ENCODE data around the gene HRAS. TPM values are rescaled to one million over a fixed set of nuclear protein-coding genes. Genes with fewer than 3 reads are reported as not detected.

The HRAS gene
- total RNA-seq, result 123 and 134 TPM in 2 replicates

DNA sequence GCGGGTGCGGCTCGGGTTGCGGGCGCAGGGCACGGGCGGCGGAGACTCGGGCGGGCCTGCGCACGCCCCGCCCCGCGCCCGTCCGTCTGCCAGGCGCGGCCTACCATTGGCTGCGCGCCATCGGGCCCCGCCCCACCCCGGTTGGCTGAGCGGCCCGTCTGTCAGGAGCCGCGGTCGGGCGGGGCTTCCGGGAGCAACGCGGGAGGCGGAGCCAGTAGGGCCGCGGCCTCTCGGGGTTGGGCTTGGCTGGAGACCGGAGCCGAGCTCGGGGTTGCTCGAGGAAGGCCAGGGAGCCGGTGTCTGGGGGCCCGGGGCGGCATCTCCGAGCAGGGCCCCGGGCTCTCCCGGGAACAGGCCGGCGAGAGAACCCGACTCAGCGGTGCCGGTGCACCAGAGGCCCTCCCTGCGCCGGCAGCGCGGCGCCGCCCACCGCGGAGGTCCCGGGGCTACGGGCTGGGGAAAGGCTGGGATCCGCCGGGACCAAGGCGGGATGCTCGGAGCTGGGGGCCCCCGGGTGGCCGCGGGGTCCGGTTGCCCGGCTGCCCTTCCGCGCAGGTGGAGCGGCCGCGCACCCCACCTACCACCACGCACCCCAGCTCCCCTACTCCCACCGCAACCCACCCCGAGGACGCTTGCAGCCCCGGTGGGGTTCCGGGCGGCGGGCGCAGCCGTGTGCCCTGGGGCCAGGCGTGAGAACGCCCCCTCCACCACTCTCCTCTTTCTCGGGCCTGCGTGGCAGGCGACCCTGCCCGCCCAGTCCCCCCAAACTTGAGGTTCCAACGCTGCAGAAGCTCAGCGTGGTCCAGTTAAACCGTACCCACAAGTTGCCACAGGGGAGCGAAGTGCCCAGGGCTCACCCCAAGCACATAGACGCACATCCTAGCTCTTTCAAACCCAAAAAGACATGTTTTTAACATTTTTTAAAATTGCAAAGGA, at the start of gene HRAS:
TSS of gene HRAS (minus strand) at position 58 of the 936 bp plus-strand sequence.

DNA sequence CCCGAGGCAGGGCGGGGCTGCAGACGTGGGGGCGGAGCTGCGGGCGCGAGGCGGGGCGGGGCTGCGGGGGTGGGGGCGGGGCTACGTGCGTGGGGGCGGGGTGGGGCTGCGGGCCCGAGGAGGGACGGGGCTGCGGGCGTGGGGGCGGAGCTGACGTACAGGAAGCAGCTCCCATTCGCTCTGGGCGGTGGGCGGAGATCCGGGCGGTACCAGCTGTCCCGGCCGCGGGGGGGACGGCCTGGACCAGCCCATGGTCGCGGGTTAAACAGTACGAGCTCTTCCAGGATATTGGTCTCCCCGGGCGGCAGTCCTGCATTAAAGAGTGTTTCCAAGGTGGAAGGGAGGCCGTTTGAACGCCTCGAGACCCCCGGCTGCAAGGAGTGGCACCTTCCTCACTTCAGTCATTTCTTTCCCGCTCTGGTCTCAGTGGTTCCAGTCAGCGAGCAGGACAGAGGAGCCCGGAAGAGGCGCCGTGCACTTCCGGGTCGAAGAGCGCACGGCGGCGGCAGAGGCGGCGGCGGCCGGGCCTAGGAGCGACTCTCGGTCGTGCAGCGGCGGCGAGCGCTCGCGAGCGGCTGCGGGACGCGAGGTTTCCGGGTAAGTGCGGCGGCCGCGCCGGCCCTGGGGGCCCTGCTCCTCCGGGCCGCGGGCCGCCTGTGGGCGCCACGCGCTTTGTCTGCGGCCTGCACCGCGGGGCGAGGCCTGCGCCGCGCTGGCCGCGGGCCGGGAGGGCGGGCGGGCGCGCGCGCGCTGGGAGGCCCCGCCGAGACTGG, 40.8 kb upstream of the HRAS start, which contains the start of gene PHRF1:
TSS of gene PHRF1 (plus strand) at position 475 of the 773 bp plus-strand sequence. CDS start 5,043 bp downstream, outside the sequence.

DNA sequence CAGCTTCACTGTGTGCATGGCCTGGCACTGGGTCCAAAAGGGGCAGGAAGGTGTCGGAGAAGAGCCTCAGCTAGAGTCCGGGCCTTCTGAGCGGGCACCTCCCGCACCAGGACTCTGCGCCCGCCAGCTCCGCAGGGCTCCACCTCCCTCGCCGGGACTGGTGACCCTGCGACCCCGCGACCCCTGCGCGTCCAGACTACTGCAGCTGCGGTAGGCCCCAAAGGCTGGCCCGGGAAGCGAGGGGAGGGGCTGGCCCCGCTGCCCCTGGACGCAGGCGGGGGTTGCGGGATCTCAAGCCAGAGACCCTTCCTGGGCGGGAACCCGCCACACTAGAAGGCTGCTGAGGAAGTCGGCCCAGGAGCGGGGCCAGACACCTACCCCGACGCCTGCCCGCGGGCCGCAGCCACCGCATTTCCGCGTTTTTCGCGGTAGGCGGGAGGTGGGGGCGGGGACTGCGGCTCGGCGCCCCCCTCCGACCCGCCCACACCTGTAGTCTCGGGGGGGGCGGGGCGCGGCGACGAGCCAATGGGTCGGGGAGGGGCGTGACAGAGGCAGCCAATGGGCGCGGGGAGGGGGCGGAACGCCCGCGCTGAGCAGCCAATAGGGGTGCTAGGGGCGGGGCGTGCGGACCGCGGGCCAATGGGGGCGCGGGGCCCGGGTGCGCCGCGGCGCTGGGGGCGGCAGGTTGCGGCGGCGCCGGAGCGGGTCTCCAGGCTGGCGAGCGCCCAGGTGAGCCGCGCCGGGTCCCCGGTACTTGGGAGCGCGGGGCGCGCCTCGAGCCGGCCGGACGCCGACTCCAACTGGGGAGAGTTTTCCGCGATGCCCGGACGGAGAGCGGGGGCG, 25.1 kb upstream of the HRAS start, which contains the start of the genes LMNTD2 and RASSF7:
TSS of gene LMNTD2 (minus strand) at position 434 of the 843 bp plus-strand sequence. CDS start at position 412, 22 bp downstream.
TSS of gene RASSF7 (plus strand) at position 666 of the 843 bp plus-strand sequence. CDS start 799 bp downstream, outside the sequence.

DNA sequence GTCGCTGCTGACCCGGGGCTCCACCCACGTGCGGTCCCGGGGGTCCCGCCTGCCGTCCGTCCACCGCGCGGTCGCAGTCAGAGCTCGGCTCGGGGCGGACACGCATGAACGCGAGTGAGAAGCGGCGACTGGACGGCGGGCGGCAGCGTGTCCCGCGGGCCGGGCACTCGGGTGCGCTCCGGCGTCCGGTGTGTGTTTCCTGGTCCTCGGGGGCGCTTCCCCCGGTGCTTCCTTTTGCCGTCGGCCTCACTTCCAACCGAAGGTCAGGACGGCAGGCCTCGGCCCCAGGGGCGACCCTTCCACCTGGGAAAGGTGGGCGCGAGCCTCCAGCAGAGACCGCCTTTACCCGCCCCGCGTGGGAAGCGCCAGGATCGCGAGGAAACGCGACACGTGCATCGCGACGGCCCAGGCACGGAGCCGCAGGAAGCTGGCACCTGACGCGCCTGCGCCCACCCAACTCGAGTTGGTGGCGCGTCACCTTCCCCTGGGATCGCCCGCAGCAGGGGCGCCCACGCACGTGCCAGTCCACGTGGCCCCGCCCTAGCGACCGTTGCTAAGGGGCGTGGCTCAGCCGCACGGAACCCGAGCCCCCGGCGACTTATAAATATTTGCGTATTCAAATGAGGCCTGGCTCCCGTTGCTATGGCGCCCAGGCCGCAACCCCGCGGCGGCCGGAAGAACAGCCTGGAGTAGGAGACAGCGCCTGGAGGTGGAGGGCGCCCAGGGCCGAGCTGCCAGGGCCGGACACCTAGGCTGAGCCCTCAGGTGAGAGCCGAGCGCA, 1.7 kb upstream of the HRAS start, which contains the start of gene LRRC56:
TSS of gene LRRC56 (plus strand) at position 687 of the 781 bp plus-strand sequence. CDS start 3,158 bp downstream, outside the sequence.

DNA sequence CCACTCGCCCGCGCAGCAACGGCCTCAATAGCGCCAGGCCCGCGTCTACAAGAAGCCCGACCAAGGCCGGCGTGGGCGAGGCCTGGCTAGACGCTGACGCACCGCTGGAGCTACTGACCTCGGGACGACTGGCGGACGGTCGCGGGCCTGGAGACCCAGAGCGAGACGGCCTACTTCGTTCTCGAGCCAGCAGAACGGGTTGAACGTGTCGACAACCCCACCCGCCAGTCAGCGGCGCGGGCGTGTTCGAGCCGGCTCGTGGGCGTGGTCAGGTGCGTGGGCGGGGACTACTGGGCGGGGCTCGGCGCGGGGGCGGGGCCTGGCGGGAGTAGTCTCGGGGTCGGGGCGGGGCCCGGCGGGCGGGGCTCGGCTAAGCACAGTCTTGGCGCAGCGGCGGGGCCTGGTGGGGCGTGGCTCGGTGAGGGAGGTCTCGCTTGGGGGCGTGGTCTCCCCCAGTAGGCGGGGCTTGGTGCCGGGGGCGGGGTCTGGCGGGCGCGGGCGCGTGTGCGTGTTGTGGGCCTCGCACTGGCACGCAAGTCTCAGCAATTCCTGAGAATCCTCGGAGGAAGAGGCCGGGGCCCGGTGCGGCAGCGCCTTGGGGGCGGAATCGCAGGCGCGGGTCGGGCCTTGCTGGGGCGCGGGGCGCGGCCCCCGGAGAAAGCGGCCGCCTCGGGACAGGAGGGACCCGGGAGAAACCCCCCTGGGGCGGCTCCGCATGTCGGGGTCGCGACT, 28.2 kb downstream of the HRAS start, which contains the start of gene RNH1:
TSS of gene RNH1 (minus strand) at position 248 of the 732 bp plus-strand sequence. CDS start 5,080 bp downstream, outside the sequence.

Other genes with a start within 250 kb of the HRAS start
- gene PGGHG, start 246.4 kb downstream of the HRAS start, total RNA-seq, result 3.7 and 4.0 TPM in 2 replicates
- not detected in 2 replicates for gene IFITM5, start 236.1 kb downstream of the HRAS start, total RNA-seq
- gene IFITM2, start 227.8 kb downstream of the HRAS start, total RNA-seq, result 15.2 and 17.1 TPM in 2 replicates
- 16.4 and 26.9 TPM in 2 replicates for gene IFITM1, start 221.5 kb downstream of the HRAS start, total RNA-seq
- gene IFITM3, start 214.7 kb downstream of the HRAS start, total RNA-seq, result 57.6 and 138 TPM in 2 replicates
- gene B4GALNT4, start 166.1 kb downstream of the HRAS start, total RNA-seq, result 43.2 and 82.5 TPM in 2 replicates
- gene PKP3, start 141.4 kb downstream of the HRAS start, total RNA-seq, result 520 and 527 TPM in 2 replicates
- gene SIGIRR, start 120.6 kb downstream of the HRAS start, total RNA-seq, result 11.2 and 15.7 TPM in 2 replicates
- 10.5 and 18.0 TPM in 2 replicates for gene ANO9, start 93.6 kb downstream of the HRAS start, total RNA-seq
- gene PTDSS2, start 85.3 kb downstream of the HRAS start, total RNA-seq, result 61.4 and 62.0 TPM in 2 replicates
- gene RNH1, start 28.3 kb downstream of the HRAS start, total RNA-seq, result 293 and 326 TPM in 2 replicates
- gene LRRC56, start 2.0 kb upstream of the HRAS start, total RNA-seq, result 0.23 and 0.56 TPM in 2 replicates
- gene LMNTD2, start 25.2 kb upstream of the HRAS start, total RNA-seq, result 0.56 and 1.7 TPM in 2 replicates
- 82.9 and 90.5 TPM in 2 replicates for gene RASSF7, start 25.4 kb upstream of the HRAS start, total RNA-seq
- gene PHRF1, start 40.9 kb upstream of the HRAS start, total RNA-seq, result 26.3 and 30.6 TPM in 2 replicates
- gene IRF7, start 80.4 kb upstream of the HRAS start, total RNA-seq, result 6.9 and 12.0 TPM in 2 replicates
- not detected in 2 replicates for gene CDHR5, start 89.4 kb upstream of the HRAS start, total RNA-seq
- gene SCT, start 91.6 kb upstream of the HRAS start, total RNA-seq, result not detected in 2 replicates
- gene DRD4, start 101.7 kb upstream of the HRAS start, total RNA-seq, result not detected in 2 replicates
- gene DEAF1, start 159.6 kb upstream of the HRAS start, total RNA-seq, result 24.2 and 27.1 TPM in 2 replicates
- 18.9 and 28.6 TPM in 2 replicates for gene TMEM80, start 160.2 kb upstream of the HRAS start, total RNA-seq
- 117 and 146 TPM in 2 replicates for gene EPS8L2, start 170.7 kb upstream of the HRAS start, total RNA-seq
- 301 and 355 TPM in 2 replicates for gene TALDO1, start 211.9 kb upstream of the HRAS start, total RNA-seq
- 27.6 and 42.5 TPM in 2 replicates for gene GATD1, start 241.9 kb upstream of the HRAS start, total RNA-seq